Trophoblast cell (in vitro differentiated cells and primary cell): ENCODE data around the gene PDGFRB.
A peak's percentile ranks its signal among the peaks of the same experiment; 100 is the strongest.

Source experiments
- DNase-seq, 2 donors: peaks; one replicate each; pipeline ENCODE4 v3.0.0-alpha.2; 2016
- H2AFZ ChIP-seq: 2 replicates; pipeline ENCODE4 v1.6.1; 2013; ENCODE audit warnings: low read length, moderate library complexity, mild to moderate bottlenecking; ENCODE audit not compliant: insufficient read depth, poor library complexity
- H2AK5ac ChIP-seq: 2 replicates; pipeline ENCODE4 v1.6.1; 2013; ENCODE audit warnings: mild to moderate bottlenecking, low read length
- H2BK120ac ChIP-seq: 2 replicates; pipeline ENCODE4 v1.6.1; 2013; ENCODE audit warnings: low read length, mild to moderate bottlenecking, moderate library complexity; ENCODE audit not compliant: insufficient read depth, poor library complexity
- H2BK12ac ChIP-seq: 2 replicates; pipeline ENCODE4 v1.6.1; 2013; ENCODE audit warnings: mild to moderate bottlenecking, low read length, moderate library complexity
- H2BK5ac ChIP-seq: 2 replicates; pipeline ENCODE4 v1.6.1; 2013; ENCODE audit warnings: low read length, low read depth, moderate library complexity, mild to moderate bottlenecking; ENCODE audit not compliant: poor library complexity
- H3K14ac ChIP-seq: 2 replicates; pipeline ENCODE4 v1.6.1; 2013; ENCODE audit warnings: mild to moderate bottlenecking, low read length
- H3K18ac ChIP-seq: 2 replicates; pipeline ENCODE4 v1.6.1; 2013; ENCODE audit warnings: mild to moderate bottlenecking, low read length
- H3K23ac ChIP-seq: 2 replicates; pipeline ENCODE4 v1.6.1; 2013; ENCODE audit warnings: low read length
- H3K27ac ChIP-seq: 2 replicates; pipeline ENCODE4 v1.5.1; 2013; ENCODE audit warnings: low read depth, mild to moderate bottlenecking, inconsistent platforms, low read length, moderate library complexity
- H3K27me3 ChIP-seq: 2 replicates; pipeline ENCODE4 v1.6.1; 2013; ENCODE audit warnings: inconsistent platforms, mild to moderate bottlenecking, low read length, moderate library complexity; ENCODE audit not compliant: insufficient read depth
- H3K36me3 ChIP-seq, 2 experiments: 1 replicate in 1 of 2; 2 replicates in 1 of 2; pipeline ENCODE4 v1.6.1; 2013; ENCODE audit warnings: low read length in 2 of 2, mild to moderate bottlenecking in 2 of 2, moderate library complexity in 1 of 2; ENCODE audit not compliant: insufficient read depth in 2 of 2, control insufficient read depth in 1 of 2
- H3K4ac ChIP-seq: 2 replicates; pipeline ENCODE4 v1.6.1; 2013; ENCODE audit warnings: low read depth, mild to moderate bottlenecking, low read length, moderate library complexity
- H3K4me1 ChIP-seq, 2 experiments: 1 replicate in 1 of 2; 2 replicates in 1 of 2; pipeline ENCODE4 v1.6.1; 2013; ENCODE audit warnings: low read length in 2 of 2, mild to moderate bottlenecking in 2 of 2, moderate library complexity in 1 of 2; ENCODE audit not compliant: insufficient read depth in 2 of 2, control insufficient read depth in 1 of 2
- H3K4me2 ChIP-seq: 2 replicates; pipeline ENCODE4 v1.6.1; 2013; ENCODE audit warnings: inconsistent platforms, mild to moderate bottlenecking, low read length, moderate library complexity
- H3K4me3 ChIP-seq: 2 replicates; pipeline ENCODE4 v1.5.1; 2013; ENCODE audit warnings: mild to moderate bottlenecking, low read depth, low read length, inconsistent platforms
- H3K79me1 ChIP-seq: one replicate; pipeline ENCODE4 v1.6.1; 2013; ENCODE audit warnings: low read length
- H3K79me2 ChIP-seq: 2 replicates; pipeline ENCODE4 v1.6.1; 2013; ENCODE audit warnings: low read length, mild to moderate bottlenecking; ENCODE audit not compliant: control insufficient read depth, insufficient read depth, poor library complexity
- H3K9ac ChIP-seq: 2 replicates; pipeline ENCODE4 v1.6.1; 2013; ENCODE audit warnings: mild to moderate bottlenecking, low read length
- H3K9me3 ChIP-seq: 2 replicates; pipeline ENCODE4 v1.6.1; 2013; ENCODE audit warnings: low read depth, mild to moderate bottlenecking, control low read depth, inconsistent platforms, low read length; ENCODE audit not compliant: insufficient read depth
- H4K12ac ChIP-seq: 2 replicates; pipeline ENCODE4 v1.6.1; 2013; ENCODE audit warnings: low read depth, mild to moderate bottlenecking, low read length, moderate library complexity
- H4K8ac ChIP-seq: 2 replicates; pipeline ENCODE4 v1.6.1; 2013; ENCODE audit warnings: low read depth, mild to moderate bottlenecking, low read length, moderate library complexity
- H4K91ac ChIP-seq: one replicate; pipeline ENCODE4 v1.6.1; 2013; ENCODE audit warnings: low read depth, mild to moderate bottlenecking, low read length, moderate library complexity
- WGBS: extraction: QIAGEN DNeasy Blood & Tissue Kit; methylation state at CpG from one replicate; pipeline ENCODE4 v1.1.7; 2013; ENCODE audit warnings: missing lambda C conversion rate; ENCODE audit not compliant: insufficient read length, insufficient coverage; ENCODE audit errors: extremely low coverage; 5-methylcytosine and 5-hydroxymethylcytosine counted together

PDGFRB gene

GRCh38 chr5:150077060-150077459 is 78.6 kb downstream of the PDGFRB start:
- Histone ChIP-seq H3K4me1 (peaks cover 0 to 2% of the 10 kb centered on the region in 2 experiments), H3K23ac (no peak overlapping the region), H3K9ac (no peak overlapping the region), H2BK12ac (no peak overlapping the region), H3K9me3 (no peaks in the 10 kb centered on the region), H3K14ac (no peak overlapping the region), H3K4me3 (no peak overlapping the region), H3K36me3 (peaks cover 31 to 46% of the 10 kb centered on the region in 2 experiments), H3K79me1 (no peaks in the 10 kb centered on the region), H2AK5ac (no peak overlapping the region), H4K91ac (no peak overlapping the region), H2AFZ (no peak overlapping the region), H3K27ac (no peak overlapping the region), H3K27me3 (no peaks in the 10 kb centered on the region), H4K8ac (no peak overlapping the region), H3K4me2 (no peak overlapping the region), H2BK120ac (no peak overlapping the region), H4K12ac (no peak overlapping the region), H2BK5ac (no peak overlapping the region), H3K18ac (no peak overlapping the region), H3K79me2 (no peaks in the 10 kb centered on the region), H3K4ac (no peak overlapping the region)
- no peak for DNase-seq
- no CpG with 5 or more reads among the region's 8 CpGs for WGBS

- Histone ChIP-seq H4K91ac (no peak overlapping the region), H3K4ac (no peak overlapping the region), H3K79me2 (no peaks in the 10 kb centered on the region), H3K79me1 (no peaks in the 10 kb centered on the region), H3K4me2 (no peak overlapping the region), H3K9ac (no peak overlapping the region), H3K27me3 (no peaks in the 10 kb centered on the region), H4K12ac (no peak overlapping the region), H3K4me3 (no peak overlapping the region), H2AK5ac (no peak overlapping the region), H3K36me3 (peaks cover 31 to 51% of the 10 kb centered on the region in 2 experiments), H3K14ac (no peak overlapping the region), H2BK5ac (no peak overlapping the region), H3K27ac (no peak overlapping the region), H3K18ac (no peak overlapping the region), H3K4me1 (no peaks in the 10 kb centered on the region), H4K8ac (no peak overlapping the region), H3K23ac (no peak overlapping the region), H2AFZ (no peak overlapping the region), H2BK12ac (no peak overlapping the region), H3K9me3 (no peaks in the 10 kb centered on the region), H2BK120ac (no peak overlapping the region)
- DNase-seq = peak in 1 of 2 donors; percentile 38
- WGBS = no CpG with 5 or more reads among the region's 4 CpGs
These were observed 79.8 kb downstream of the PDGFRB start for GRCh38 chr5:150075806-150076205.

GRCh38 chr5:150075233-150075632 is 80.4 kb downstream of the PDGFRB start:
- H3K18ac ChIP-seq = no peak overlapping the region
- H2BK12ac ChIP-seq = no peak overlapping the region
- peaks cover 25 to 48% of the 10 kb centered on the region in 2 experiments for H3K36me3 ChIP-seq
- H2AFZ ChIP-seq = no peak overlapping the region
- H4K91ac ChIP-seq = no peak overlapping the region
- no peak overlapping the region for H2AK5ac ChIP-seq
- no peaks in the 10 kb centered on the region for H3K27me3 ChIP-seq
- H4K12ac ChIP-seq = no peak overlapping the region
- no peak overlapping the region for H3K4me3 ChIP-seq
- H2BK120ac ChIP-seq = no peak overlapping the region
- no peak overlapping the region for H3K4ac ChIP-seq
- no peak overlapping the region for H3K27ac ChIP-seq
- H3K14ac ChIP-seq = no peak overlapping the region
- H3K4me2 ChIP-seq = no peak overlapping the region
- H2BK5ac ChIP-seq = no peak overlapping the region
- no peak overlapping the region for H3K23ac ChIP-seq
- no peak overlapping the region for H3K9ac ChIP-seq
- no peaks in the 10 kb centered on the region for H3K9me3 ChIP-seq
- no peak overlapping the region for H4K8ac ChIP-seq
- no peak for DNase-seq
- no peaks in the 10 kb centered on the region for H3K79me1 ChIP-seq
- no CpG with 5 or more reads among the region's 4 CpGs for WGBS
- H3K79me2 ChIP-seq = no peaks in the 10 kb centered on the region
- no peaks in the 10 kb centered on the region for H3K4me1 ChIP-seq

GRCh38 chr5:150073677-150074076 is 82.0 kb downstream of the PDGFRB start:
- Histone ChIP-seq H3K27me3 (no peaks in the 10 kb centered on the region), H3K27ac (no peak overlapping the region), H4K8ac (no peak overlapping the region), H3K9ac (no peak overlapping the region), H3K23ac (no peak overlapping the region), H3K4me2 (no peak overlapping the region), H3K4me3 (no peak overlapping the region), H4K91ac (no peak overlapping the region), H3K14ac (no peak overlapping the region), H2BK5ac (no peak overlapping the region), H3K4ac (no peak overlapping the region), H3K79me1 (no peaks in the 10 kb centered on the region), H3K18ac (no peak overlapping the region), H2BK120ac (no peak overlapping the region), H2AFZ (no peak overlapping the region), H3K9me3 (no peaks in the 10 kb centered on the region), H4K12ac (no peak overlapping the region), H2BK12ac (no peak overlapping the region), H3K79me2 (no peaks in the 10 kb centered on the region), H2AK5ac (no peak overlapping the region), H3K36me3 (peaks cover 31 to 45% of the 10 kb centered on the region in 2 experiments), H3K4me1 (no peaks in the 10 kb centered on the region)
- no peak for DNase-seq
- WGBS = no CpG with 5 or more reads among the region's 3 CpGs
